ENCODE data around the gene RCSD1. TPM values are rescaled to one million over a fixed set of nuclear protein-coding genes. Genes with fewer than 3 reads are reported as not detected.

Gene RCSD1
- total and polyA plus RNA-seq, 2 donors (not counting 3 experiments of a cell fraction or from before 2014, with no cell fraction given): 0.08 to 1.00 TPM

GRCh38 chr1:167648978-167649744, 19.1 kb downstream of the RCSD1 start:
- ChIA-PET CTCF (interaction anchor here (1.6 kb wide), 1 partner anchor 39 kb away, joined by 3 read pairs; no protein-coding TSS in a partner anchor), POLR2A (no interaction called here)
- peaks cover 0 to 3% of the 10 kb centered on the region in 2 experiments for H3K27me3 ChIP-seq (ENCODE audit: control insufficient read depth in 2 of 2, insufficient read depth in 2 of 2, low read length in 2 of 2)
- no peak overlapping the region for H3K9ac ChIP-seq (replicated peaks; ENCODE audit: extremely low read depth, insufficient read depth, low read length)
- H3K36me3 ChIP-seq (ENCODE audit: control insufficient read depth in 2 of 2, extremely low read depth in 1 of 2, insufficient read depth in 2 of 2, low read length in 2 of 2): no peaks in the 10 kb centered on the region
- dilution Hi-C loops (cut with MboI; ENCODE audit: extremely low pct_ligation_motif_present, low sequenced_read_pairs) (no loop called here), intact Hi-C loops (cut with micrococcal nuclease) (no loop called here)
- H3K4me1 ChIP-seq (ENCODE audit: control insufficient read depth, extremely low read depth, insufficient read depth, low read length): peaks cover under 1% of the 10 kb centered on the region
- no peaks in the 10 kb centered on the region for H3K79me2 ChIP-seq (ENCODE audit: control insufficient read depth, insufficient read depth, low read length)
- H3K4me3 ChIP-seq (replicated peaks in 1 of 3; ENCODE audit: insufficient read depth in 1 of 3, low read depth in 1 of 3, low read length in 3 of 3): no peak overlapping the region
- no peak overlapping the region for H3K27ac ChIP-seq (ENCODE audit: insufficient read depth, low read depth, low read length)
- H4K20me1 ChIP-seq (replicated peaks; ENCODE audit: control insufficient read depth, extremely low read depth, insufficient read depth, low read length): no peaks in the 10 kb centered on the region
- no peaks in the 10 kb centered on the region for H3K9me3 ChIP-seq (replicated peaks; ENCODE audit: control insufficient read depth, insufficient read depth, low read length)
- no peak overlapping the region for H2AFZ ChIP-seq (ENCODE audit: low read depth, low read length)
- no TSS peak for BruUV-seq (replicated peaks)
- no peak for TF ChIP-seq POLR2AphosphoS5 (IDR thresholded peaks at IDR 0.05; ENCODE audit: insufficient read depth, low read depth, low read length)
- no peak for TF ChIP-seq MYC (IDR thresholded peaks at IDR 0.05; ENCODE audit: low read depth, low read length)
- TF ChIP-seq EZH2 (IDR thresholded peaks at IDR 0.05; ENCODE audit: borderline replicate concordance, low read depth, low read length, severe bottlenecking): no peak
- TF ChIP-seq CTCF (IDR thresholded peaks at IDR 0.05; ENCODE audit: extremely low read depth in 1 of 2, insufficient read depth in 1 of 2, low read depth in 1 of 2, low read length in 2 of 2): no peak
- no peak for TF ChIP-seq MAX (IDR thresholded peaks at IDR 0.05; ENCODE audit: insufficient read depth, insufficient read length)
- no peak for TF ChIP-seq POLR2A (IDR thresholded peaks at IDR 0.05; ENCODE audit: low read depth, low read length)
- TF ChIP-seq FOS (IDR thresholded peaks at IDR 0.05; ENCODE audit: borderline replicate concordance, insufficient read depth, low read length): no peak
- no peak for TF ChIP-seq JUN (IDR thresholded peaks at IDR 0.05; ENCODE audit: borderline replicate concordance, insufficient read depth, insufficient read length, low read depth)
- TF ChIP-seq GATA2 (IDR thresholded peaks at IDR 0.05; ENCODE audit: insufficient read depth, insufficient read length, low read depth, low read length): no peak
- DNase-seq (ENCODE audit: low read depth, low spot score) (peak; percentile 21), FAIRE-seq (no peak)
- H3K4me2 ChIP-seq (ENCODE audit: insufficient read depth, low read length): no peak overlapping the region
- H3K9me1 ChIP-seq (replicated peaks; ENCODE audit: control insufficient read depth, extremely low read depth, insufficient read depth, low read length): no peaks in the 10 kb centered on the region
